ENCODE data around the gene ADARB1. TPM values are rescaled to one million over a fixed set of nuclear protein-coding genes. Genes with fewer than 3 reads are reported as not detected.
A peak's percentile ranks its signal among the peaks of the same experiment; 100 is the strongest.

Gene ADARB1
- total RNA-seq, 1 experiment from 2014 or later: 31.9 TPM

- H3K4me3 ChIP-seq (ENCODE audit: low read depth, low read length, poor library complexity, severe bottlenecking): no peak overlapping the region
- TSS peak; percentile 52 for BruUV-seq (replicated peaks)
- TF ChIP-seq CTCF (conservative IDR thresholded peaks at IDR 0.05; ENCODE audit: low read depth, low read length): no peak
- no peak for TF ChIP-seq EZH2 (IDR thresholded peaks at IDR 0.05; ENCODE audit: borderline replicate concordance, low read depth, low read length, poor library complexity, severe bottlenecking)
- CTCF ChIA-PET: no interaction called here
- H3K27me3 ChIP-seq (replicated peaks; ENCODE audit: insufficient read depth, low read depth, low read length, poor library complexity): no peaks in the 10 kb centered on the region
- no peaks in the 10 kb centered on the region for H3K4me1 ChIP-seq (ENCODE audit: insufficient read depth, low read length, poor library complexity, severe bottlenecking)
- no peak overlapping the region for H3K27ac ChIP-seq (ENCODE audit: low read depth, low read length, poor library complexity, severe bottlenecking)
- intact Hi-C loops (cut with micrococcal nuclease; ENCODE audit: unreplicated experiment): no loop called here
- DNase-seq (ENCODE audit: low spot score): no peak
- no peaks in the 10 kb centered on the region for H3K36me3 ChIP-seq (ENCODE audit: insufficient read depth, low read length, poor library complexity, severe bottlenecking)
- H3K9me3 ChIP-seq (ENCODE audit: low read depth, low read length, poor library complexity, severe bottlenecking): no peaks in the 10 kb centered on the region
- POLR2A ChIA-PET (ENCODE audit: low non-redundant PET): no interaction called here
Measured at GRCh38 chr21:45225741-45226327, 151.5 kb downstream of the ADARB1 start.

- Histone ChIP-seq H3K36me3 (ENCODE audit: insufficient read depth, low read length, poor library complexity, severe bottlenecking) (no peaks in the 10 kb centered on the region), H3K27me3 (replicated peaks; ENCODE audit: insufficient read depth, low read depth, low read length, poor library complexity) (no peaks in the 10 kb centered on the region), H3K27ac (ENCODE audit: low read depth, low read length, poor library complexity, severe bottlenecking) (no peak overlapping the region), H3K4me3 (ENCODE audit: low read depth, low read length, poor library complexity, severe bottlenecking) (no peak overlapping the region), H3K4me1 (ENCODE audit: insufficient read depth, low read length, poor library complexity, severe bottlenecking) (peaks cover 2% of the 10 kb centered on the region), H3K9me3 (ENCODE audit: low read depth, low read length, poor library complexity, severe bottlenecking) (no peaks in the 10 kb centered on the region)
- no peak for DNase-seq (ENCODE audit: low spot score)
- POLR2A ChIA-PET (ENCODE audit: low non-redundant PET): no interaction called here
- CTCF ChIA-PET: no interaction called here
- intact Hi-C loops (cut with micrococcal nuclease; ENCODE audit: unreplicated experiment): no loop called here
- no peak for TF ChIP-seq CTCF (conservative IDR thresholded peaks at IDR 0.05; ENCODE audit: low read depth, low read length)
- no peak for TF ChIP-seq EZH2 (IDR thresholded peaks at IDR 0.05; ENCODE audit: borderline replicate concordance, low read depth, low read length, poor library complexity, severe bottlenecking)
- BruUV-seq (replicated peaks): no TSS peak
Measured at GRCh38 chr21:45226540-45227326, 152.4 kb downstream of the ADARB1 start.

GRCh38 chr21:45227735-45228134, 153.4 kb downstream of the ADARB1 start:
- POLR2A ChIA-PET (ENCODE audit: low non-redundant PET): no interaction called here
- TF ChIP-seq CTCF (conservative IDR thresholded peaks at IDR 0.05; ENCODE audit: low read depth, low read length) (no peak), EZH2 (IDR thresholded peaks at IDR 0.05; ENCODE audit: borderline replicate concordance, low read depth, low read length, poor library complexity, severe bottlenecking) (no peak)
- no peak for DNase-seq (ENCODE audit: low spot score)
- no peak overlapping the region for H3K4me3 ChIP-seq (ENCODE audit: low read depth, low read length, poor library complexity, severe bottlenecking)
- H3K4me1 ChIP-seq (ENCODE audit: insufficient read depth, low read length, poor library complexity, severe bottlenecking): peaks cover 5% of the 10 kb centered on the region
- no peaks in the 10 kb centered on the region for H3K9me3 ChIP-seq (ENCODE audit: low read depth, low read length, poor library complexity, severe bottlenecking)
- no peaks in the 10 kb centered on the region for H3K36me3 ChIP-seq (ENCODE audit: insufficient read depth, low read length, poor library complexity, severe bottlenecking)
- intact Hi-C loops (cut with micrococcal nuclease; ENCODE audit: unreplicated experiment): no loop called here
- H3K27ac ChIP-seq (ENCODE audit: low read depth, low read length, poor library complexity, severe bottlenecking): no peak overlapping the region
- CTCF ChIA-PET: no interaction called here
- BruUV-seq (replicated peaks): no TSS peak
- H3K27me3 ChIP-seq (replicated peaks; ENCODE audit: insufficient read depth, low read depth, low read length, poor library complexity): no peaks in the 10 kb centered on the region
